ENCODE results near the gene MLLT3. TPM values are rescaled to one million over a fixed set of nuclear protein-coding genes. Genes with fewer than 3 reads are reported as not detected.

Gene MLLT3
- total RNA-seq, 3 donors from 2014 or later, result 13.0 to 19.0 (median 14.6) TPM

GRCh38 chr9:20513126-20513913 lies 109.0 kb downstream of the MLLT3 start:
- H3K4me3 Mint-ChIP-seq, result no peak overlapping the region
- no peak for ATAC-seq
- H3K4me1 Mint-ChIP-seq (ENCODE audit: low read depth), result peaks cover 75% of the 10 kb centered on the region
- peaks cover 8% of the 10 kb centered on the region for H3K36me3 Mint-ChIP-seq (ENCODE audit: insufficient read depth)
- no peak for DNase-seq
- peaks cover 4% of the 10 kb centered on the region for H3K9me3 Mint-ChIP-seq
- H3K27me3 Mint-ChIP-seq (ENCODE audit: low read depth), result no peaks in the 10 kb centered on the region

GRCh38 chr9:20512636-20513035 lies 109.7 kb downstream of the MLLT3 start:
- no peak for ATAC-seq

GRCh38 chr9:20512106-20512505 lies 110.2 kb downstream of the MLLT3 start:
- DNase-seq (no peak), ATAC-seq (no peak)
- no peak overlapping the region for H3K4me3 Mint-ChIP-seq
- peaks cover 4% of the 10 kb centered on the region for H3K9me3 Mint-ChIP-seq
- peaks cover 5% of the 10 kb centered on the region for H3K36me3 Mint-ChIP-seq (ENCODE audit: insufficient read depth)
- peaks cover 77% of the 10 kb centered on the region for H3K4me1 Mint-ChIP-seq (ENCODE audit: low read depth)
- H3K27me3 Mint-ChIP-seq (ENCODE audit: low read depth), result no peaks in the 10 kb centered on the region

More at GRCh38 chr9:20512636-20513035, 109.7 kb downstream of the MLLT3 start:
- H3K27me3 Mint-ChIP-seq (ENCODE audit: low read depth), result no peaks in the 10 kb centered on the region
- peaks cover 77% of the 10 kb centered on the region for H3K4me1 Mint-ChIP-seq (ENCODE audit: low read depth)
- H3K36me3 Mint-ChIP-seq (ENCODE audit: insufficient read depth), result peaks cover 7% of the 10 kb centered on the region
- H3K9me3 Mint-ChIP-seq, result peaks cover 4% of the 10 kb centered on the region
- DNase-seq, result no peak
- H3K4me3 Mint-ChIP-seq, result no peak overlapping the region

GRCh38 chr9:20511686-20512085 lies 110.6 kb downstream of the MLLT3 start:
- Mint-ChIP-seq H3K4me3 (no peak overlapping the region), H3K9me3 (peaks cover 4% of the 10 kb centered on the region), H3K4me1 (ENCODE audit: low read depth) (peaks cover 80% of the 10 kb centered on the region), H3K36me3 (ENCODE audit: insufficient read depth) (peaks cover 5% of the 10 kb centered on the region), H3K27me3 (ENCODE audit: low read depth) (no peaks in the 10 kb centered on the region)
- DNase-seq, result no peak
- ATAC-seq, result no peak

GRCh38 chr9:20509466-20509865 lies 112.8 kb downstream of the MLLT3 start:
- peaks cover 4% of the 10 kb centered on the region for H3K9me3 Mint-ChIP-seq
- no peaks in the 10 kb centered on the region for H3K27me3 Mint-ChIP-seq (ENCODE audit: low read depth)
- H3K4me3 Mint-ChIP-seq, result no peak overlapping the region
- H3K36me3 Mint-ChIP-seq (ENCODE audit: insufficient read depth), result peaks cover 5% of the 10 kb centered on the region
- ATAC-seq (no peak), DNase-seq (no peak)
- peaks cover 83% of the 10 kb centered on the region for H3K4me1 Mint-ChIP-seq (ENCODE audit: low read depth)

- H3K4me3 Mint-ChIP-seq, result peak overlapping the region; percentile 8
- DNase-seq (no peak), ATAC-seq (peak; percentile 74 to 90)
- H3K4me1 Mint-ChIP-seq (ENCODE audit: low read depth), result peaks cover 81% of the 10 kb centered on the region
- H3K9me3 Mint-ChIP-seq, result peaks cover 4% of the 10 kb centered on the region
- H3K36me3 Mint-ChIP-seq (ENCODE audit: insufficient read depth), result peaks cover 2% of the 10 kb centered on the region
- no peaks in the 10 kb centered on the region for H3K27me3 Mint-ChIP-seq (ENCODE audit: low read depth)
These were observed 114.1 kb downstream of the MLLT3 start for GRCh38 chr9:20508242-20508641.

GRCh38 chr9:20507431-20507830 lies 114.9 kb downstream of the MLLT3 start:
- Mint-ChIP-seq H3K27me3 (ENCODE audit: low read depth) (no peaks in the 10 kb centered on the region), H3K4me1 (ENCODE audit: low read depth) (peaks cover 79% of the 10 kb centered on the region), H3K9me3 (peaks cover 4% of the 10 kb centered on the region), H3K4me3 (no peak overlapping the region), H3K36me3 (ENCODE audit: insufficient read depth) (peaks cover 2% of the 10 kb centered on the region)
- ATAC-seq (no peak), DNase-seq (no peak)

GRCh38 chr9:20506099-20506900 lies 116.0 kb downstream of the MLLT3 start:
- DNase-seq (no peak), ATAC-seq (peak in 1 of 2 donors; percentile 33)
- peaks cover 4% of the 10 kb centered on the region for H3K9me3 Mint-ChIP-seq
- no peaks in the 10 kb centered on the region for H3K27me3 Mint-ChIP-seq (ENCODE audit: low read depth)
- H3K36me3 Mint-ChIP-seq (ENCODE audit: insufficient read depth), result peaks cover 2% of the 10 kb centered on the region
- H3K4me1 Mint-ChIP-seq (ENCODE audit: low read depth), result peaks cover 69% of the 10 kb centered on the region
- H3K4me3 Mint-ChIP-seq, result no peak overlapping the region

- H3K27me3 Mint-ChIP-seq (ENCODE audit: low read depth), result no peaks in the 10 kb centered on the region
- peaks cover 73% of the 10 kb centered on the region for H3K4me1 Mint-ChIP-seq (ENCODE audit: low read depth)
- H3K4me3 Mint-ChIP-seq, result no peak overlapping the region
- no peak for DNase-seq
- no peak for ATAC-seq
- H3K9me3 Mint-ChIP-seq, result peaks cover 4% of the 10 kb centered on the region
- H3K36me3 Mint-ChIP-seq (ENCODE audit: insufficient read depth), result peaks cover 2% of the 10 kb centered on the region
These were observed 116.7 kb downstream of the MLLT3 start for GRCh38 chr9:20505574-20505973.

- peak; percentile 28 to 58 for ATAC-seq
- H3K36me3 Mint-ChIP-seq (ENCODE audit: insufficient read depth), result peaks cover under 1% of the 10 kb centered on the region
- no peak overlapping the region for H3K4me3 Mint-ChIP-seq
These were observed 117.4 kb downstream of the MLLT3 start for GRCh38 chr9:20504930-20505329.

GRCh38 chr9:20500101-20500500 lies 122.2 kb downstream of the MLLT3 start:
- H3K36me3 Mint-ChIP-seq (ENCODE audit: insufficient read depth), result peaks cover 3% of the 10 kb centered on the region
- H3K4me3 Mint-ChIP-seq, result no peak overlapping the region
- no peaks in the 10 kb centered on the region for H3K27me3 Mint-ChIP-seq (ENCODE audit: low read depth)
- no peaks in the 10 kb centered on the region for H3K9me3 Mint-ChIP-seq
- DNase-seq (no peak), ATAC-seq (no peak)
- peaks cover 56% of the 10 kb centered on the region for H3K4me1 Mint-ChIP-seq (ENCODE audit: low read depth)

More at GRCh38 chr9:20504930-20505329, 117.4 kb downstream of the MLLT3 start:
- no peaks in the 10 kb centered on the region for H3K27me3 Mint-ChIP-seq (ENCODE audit: low read depth)
- peaks cover 1% of the 10 kb centered on the region for H3K9me3 Mint-ChIP-seq
- H3K4me1 Mint-ChIP-seq (ENCODE audit: low read depth), result peaks cover 77% of the 10 kb centered on the region
- DNase-seq, result no peak

GRCh38 chr9:20499013-20499412 lies 123.3 kb downstream of the MLLT3 start:
- no peaks in the 10 kb centered on the region for H3K27me3 Mint-ChIP-seq (ENCODE audit: low read depth)
- no peak for DNase-seq
- ATAC-seq, result no peak

GRCh38 chr9:20496328-20496727 lies 126.0 kb downstream of the MLLT3 start:
- Mint-ChIP-seq H3K9me3 (no peaks in the 10 kb centered on the region), H3K4me3 (no peak overlapping the region), H3K27me3 (ENCODE audit: low read depth) (no peaks in the 10 kb centered on the region), H3K4me1 (ENCODE audit: low read depth) (peaks cover 47% of the 10 kb centered on the region), H3K36me3 (ENCODE audit: insufficient read depth) (peaks cover 4% of the 10 kb centered on the region)
- no peak for ATAC-seq
- DNase-seq, result no peak

More at GRCh38 chr9:20499013-20499412, 123.3 kb downstream of the MLLT3 start:
- H3K4me3 Mint-ChIP-seq, result no peak overlapping the region
- peaks cover 49% of the 10 kb centered on the region for H3K4me1 Mint-ChIP-seq (ENCODE audit: low read depth)
- no peaks in the 10 kb centered on the region for H3K9me3 Mint-ChIP-seq
- peaks cover 4% of the 10 kb centered on the region for H3K36me3 Mint-ChIP-seq (ENCODE audit: insufficient read depth)

GRCh38 chr9:20495098-20495497 lies 127.2 kb downstream of the MLLT3 start:
- Mint-ChIP-seq H3K27me3 (ENCODE audit: low read depth) (no peaks in the 10 kb centered on the region), H3K9me3 (no peaks in the 10 kb centered on the region), H3K4me3 (no peak overlapping the region), H3K36me3 (ENCODE audit: insufficient read depth) (peaks cover 4% of the 10 kb centered on the region), H3K4me1 (ENCODE audit: low read depth) (peaks cover 48% of the 10 kb centered on the region)
- ATAC-seq, result no peak
- no peak for DNase-seq

Data from activated T-cell treated with anti-CD3 and anti-CD28 coated beads, Interleukin-2, amount 50 U/mL, for 4 hours (primary cell).